Measurements from ENCODE around the gene MYORG. TPM values are rescaled to one million over a fixed set of nuclear protein-coding genes. Genes with fewer than 3 reads are reported as not detected.
"Not testable (repeated sequence)": the region's sequence is repeated elsewhere in the genome, so short reads cannot be mapped to it uniquely, and the experiment has no call there.

MYORG gene
- total and polyA plus RNA-seq, 9 donors: 0.60 to 7.8 (median 1.2) TPM

DNA sequence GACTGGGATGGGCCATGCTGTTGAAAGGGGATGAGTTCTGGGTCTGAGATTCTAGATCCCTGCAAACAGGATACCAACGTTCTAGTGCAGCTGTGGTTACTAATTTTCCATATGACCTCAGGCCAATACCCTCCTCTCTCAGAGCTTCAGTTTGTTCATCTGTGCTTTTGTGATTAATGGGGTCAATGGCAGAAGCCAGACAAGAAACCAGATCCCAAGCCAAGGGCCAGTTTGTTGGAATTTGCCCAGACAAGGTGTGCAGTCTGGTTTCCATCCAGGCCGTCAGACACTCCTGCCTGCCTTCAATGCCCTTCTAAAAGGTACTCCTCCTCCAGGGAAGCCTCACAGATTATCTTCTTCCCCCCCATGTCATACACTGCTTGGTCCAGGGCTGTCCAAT is 11.4 kb downstream of the MYORG start:
- TF ChIP-seq EP300 (IDR thresholded peaks at IDR 0.05) (no peak), POLR2A (IDR thresholded peaks at IDR 0.05) (no peak)
- TF ChIP-seq, protein P1, sequence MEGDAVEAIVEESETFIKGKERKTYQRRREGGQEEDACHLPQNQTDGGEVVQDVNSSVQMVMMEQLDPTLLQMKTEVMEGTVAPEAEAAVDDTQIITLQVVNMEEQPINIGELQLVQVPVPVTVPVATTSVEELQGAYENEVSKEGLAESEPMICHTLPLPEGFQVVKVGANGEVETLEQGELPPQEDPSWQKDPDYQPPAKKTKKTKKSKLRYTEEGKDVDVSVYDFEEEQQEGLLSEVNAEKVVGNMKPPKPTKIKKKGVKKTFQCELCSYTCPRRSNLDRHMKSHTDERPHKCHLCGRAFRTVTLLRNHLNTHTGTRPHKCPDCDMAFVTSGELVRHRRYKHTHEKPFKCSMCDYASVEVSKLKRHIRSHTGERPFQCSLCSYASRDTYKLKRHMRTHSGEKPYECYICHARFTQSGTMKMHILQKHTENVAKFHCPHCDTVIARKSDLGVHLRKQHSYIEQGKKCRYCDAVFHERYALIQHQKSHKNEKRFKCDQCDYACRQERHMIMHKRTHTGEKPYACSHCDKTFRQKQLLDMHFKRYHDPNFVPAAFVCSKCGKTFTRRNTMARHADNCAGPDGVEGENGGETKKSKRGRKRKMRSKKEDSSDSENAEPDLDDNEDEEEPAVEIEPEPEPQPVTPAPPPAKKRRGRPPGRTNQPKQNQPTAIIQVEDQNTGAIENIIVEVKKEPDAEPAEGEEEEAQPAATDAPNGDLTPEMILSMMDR (IDR thresholded peaks at IDR 0.05): no peak
- intact Hi-C loops (cut with DNase I): no loop called here
- 58 to 68% (median 68%) methylated on average over 2 of the region's 2 CpGs for WGBS, 3 donors
- no peak overlapping the region for H3K27ac ChIP-seq
- no peaks in the 10 kb centered on the region for H3K9me3 ChIP-seq
- H3K4me1 ChIP-seq (ENCODE audit: insufficient read depth): no peaks in the 10 kb centered on the region
- no peak overlapping the region for H3K4me3 ChIP-seq
- no peaks in the 10 kb centered on the region for H3K27me3 ChIP-seq
- DNase-seq: no peak
- H3K36me3 ChIP-seq: no peaks in the 10 kb centered on the region

DNA sequence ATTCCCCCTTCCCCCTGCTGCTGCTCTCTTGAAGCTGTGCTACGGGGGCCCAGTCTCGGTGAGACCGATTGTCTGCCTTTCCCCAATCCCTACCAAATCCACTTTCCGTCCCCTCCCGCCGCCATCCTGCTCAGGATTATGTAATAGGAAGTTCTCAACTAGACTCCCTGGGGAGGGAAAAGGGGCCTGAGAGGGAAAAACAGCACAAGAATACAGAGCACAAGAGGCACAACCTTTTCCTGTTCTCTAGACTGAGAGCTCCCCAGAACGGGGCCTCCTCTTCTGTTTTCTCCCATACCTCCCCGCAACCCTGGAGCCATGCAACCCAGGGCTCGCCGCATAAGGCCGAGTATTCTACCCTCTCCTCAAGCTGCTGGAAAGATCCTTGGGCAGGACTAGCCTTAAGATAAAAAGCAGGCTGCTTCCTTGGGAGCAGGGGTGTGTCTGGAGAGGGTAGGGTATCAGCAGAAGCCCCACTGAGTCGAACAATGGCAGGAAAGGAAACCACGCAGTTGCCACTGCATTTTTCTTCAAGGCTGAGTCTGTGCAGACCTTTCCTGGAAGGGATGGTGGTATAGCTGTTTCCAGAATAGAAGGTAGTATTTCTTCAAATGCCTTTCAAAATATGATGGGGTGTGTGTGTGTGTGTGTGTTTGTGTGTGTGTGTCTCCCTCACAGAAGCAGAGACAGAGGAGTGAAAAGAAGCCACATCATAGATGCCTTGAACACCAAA is 12.9 kb downstream of the MYORG start:
- Histone ChIP-seq H3K27me3 (no peaks in the 10 kb centered on the region), H3K27ac (no peak overlapping the region), H3K4me1 (ENCODE audit: insufficient read depth) (no peaks in the 10 kb centered on the region), H3K9me3 (no peaks in the 10 kb centered on the region), H3K36me3 (no peaks in the 10 kb centered on the region), H3K4me3 (no peak overlapping the region)
- TF ChIP-seq, protein P1 (IDR thresholded peaks at IDR 0.05): no peak
- TF ChIP-seq POLR2A (IDR thresholded peaks at IDR 0.05): no peak
- no peak for TF ChIP-seq EP300 (IDR thresholded peaks at IDR 0.05)
- WGBS, 3 donors: 62 to 73% (median 69%) methylated on average over 13 of the region's 13 CpGs
- intact Hi-C loops (cut with DNase I): no loop called here
- no peak for DNase-seq

DNA sequence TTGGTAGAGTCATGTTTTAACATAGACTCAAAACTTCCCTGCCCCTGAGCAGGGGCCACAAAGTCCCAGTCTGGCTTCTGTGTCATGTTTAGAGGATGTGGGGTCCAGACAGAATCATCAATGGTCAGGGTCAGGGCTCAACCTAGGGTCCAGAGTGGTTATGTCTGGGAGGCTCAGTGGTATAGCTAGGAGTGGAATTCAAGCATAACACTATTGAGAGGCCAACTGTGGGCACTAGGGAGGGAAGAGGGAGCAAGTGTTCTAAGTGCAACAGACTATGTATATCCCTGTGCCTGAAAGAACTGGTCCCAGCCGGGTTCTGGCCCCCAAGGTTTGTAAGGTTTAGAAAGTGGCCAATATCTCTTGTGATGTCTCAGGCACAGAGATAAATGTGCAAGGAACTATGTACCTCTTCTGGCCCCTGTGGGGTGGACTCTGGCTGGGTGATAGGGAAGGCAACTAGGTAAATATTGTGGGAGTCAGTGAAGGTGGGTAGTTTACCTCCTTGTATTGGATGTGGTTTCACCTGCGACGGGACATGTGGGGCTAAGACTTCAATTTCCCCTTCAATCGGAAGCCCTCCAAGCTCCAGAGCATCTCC is 14.0 kb downstream of the MYORG start:
- intact Hi-C loops (cut with DNase I): no loop called here
- 80 to 92% (median 91%) methylated on average over 4 of the region's 4 CpGs for WGBS, 3 donors
- TF ChIP-seq, protein P1 (IDR thresholded peaks at IDR 0.05): no peak
- TF ChIP-seq EP300 (IDR thresholded peaks at IDR 0.05) (no peak), POLR2A (IDR thresholded peaks at IDR 0.05) (no peak)
- H3K27me3 ChIP-seq: no peaks in the 10 kb centered on the region
- H3K36me3 ChIP-seq: no peaks in the 10 kb centered on the region
- no peaks in the 10 kb centered on the region for H3K4me1 ChIP-seq (ENCODE audit: insufficient read depth)
- no peak for DNase-seq
- H3K9me3 ChIP-seq: no peaks in the 10 kb centered on the region
- no peak overlapping the region for H3K27ac ChIP-seq
- no peak overlapping the region for H3K4me3 ChIP-seq

DNA sequence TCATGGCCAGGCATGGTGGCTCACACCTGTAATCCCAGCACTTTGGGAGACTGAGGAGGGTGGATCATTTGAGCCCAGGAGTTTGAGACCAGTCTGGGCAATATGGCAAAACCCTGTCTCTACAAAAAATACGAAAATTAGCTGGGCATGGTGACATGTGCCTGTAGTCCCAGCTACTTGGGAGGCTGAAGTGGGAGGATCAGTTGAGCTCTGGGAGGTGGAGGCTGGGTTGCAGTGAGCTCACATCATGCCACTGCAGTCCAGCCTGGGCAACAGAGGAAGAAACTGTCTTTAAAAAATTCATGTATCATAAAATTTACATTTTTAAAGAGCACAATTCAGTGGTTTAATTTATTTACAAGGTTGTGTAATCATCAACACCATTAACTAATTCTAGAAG is 23.7 kb downstream of the MYORG start:
- intact Hi-C loops (cut with DNase I); H3K4me3 ChIP-seq; H3K27ac ChIP-seq; H3K9me3 ChIP-seq; H3K27me3 ChIP-seq; H3K4me1 ChIP-seq (ENCODE audit: insufficient read depth); DNase-seq; H3K36me3 ChIP-seq: not testable (repeated sequence)
- WGBS, 3 donors: 86 to 97% (median 91%) methylated on average over 1 of the region's 1 CpG

DNA sequence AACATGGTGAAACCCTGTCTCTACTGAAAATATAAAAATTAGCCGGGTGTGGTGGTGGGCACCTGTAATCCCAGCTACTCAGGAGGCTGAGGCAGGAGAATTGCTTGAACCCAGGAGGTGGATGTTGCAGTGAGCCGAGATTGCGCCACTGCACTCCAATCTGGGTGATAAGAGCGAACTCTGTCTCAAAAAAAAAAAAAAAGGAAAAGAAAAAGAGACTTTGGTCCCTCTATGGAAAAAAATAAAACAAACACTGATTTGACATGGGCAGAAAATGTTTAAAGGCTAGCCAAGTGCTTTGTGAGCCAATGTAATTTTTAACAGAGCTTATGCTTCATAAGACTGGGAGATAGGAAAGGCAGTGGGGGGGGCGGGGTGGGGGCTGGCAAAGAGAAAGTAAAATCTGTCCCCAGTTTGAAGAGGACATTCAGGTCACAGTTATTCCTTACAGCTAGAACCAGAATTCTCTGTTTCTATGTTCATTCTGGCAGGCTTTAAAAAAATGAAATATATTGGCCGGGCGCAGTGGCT is 24.5 kb downstream of the MYORG start:
- WGBS, 3 donors: 84 to 95% (median 94%) methylated on average over 7 of the region's 7 CpGs
- H3K36me3 ChIP-seq; H3K27me3 ChIP-seq; DNase-seq; H3K27ac ChIP-seq; intact Hi-C loops (cut with DNase I); H3K4me1 ChIP-seq (ENCODE audit: insufficient read depth); H3K4me3 ChIP-seq; H3K9me3 ChIP-seq: not testable (repeated sequence)
